ENCODE data around the gene NCEH1.
"Not testable (repeated sequence)": the region's sequence is repeated elsewhere in the genome, so short reads cannot be mapped to it uniquely, and the experiment has no call there.

NCEH1 gene

GRCh38 chr3:172608575-172608974, 102.3 kb downstream of the NCEH1 start:
- DNase-seq, result no peak

- peak; percentile 15 for DNase-seq
Measured at GRCh38 chr3:172607305-172608121, 103.4 kb downstream of the NCEH1 start.

- no peak for DNase-seq
Measured at GRCh38 chr3:172606021-172606420, 104.8 kb downstream of the NCEH1 start.

- DNase-seq, result no peak
Measured at GRCh38 chr3:172604895-172605646, 105.8 kb downstream of the NCEH1 start.

- no peak for DNase-seq
Measured at GRCh38 chr3:172601066-172601832, 109.6 kb downstream of the NCEH1 start.

- DNase-seq, result no peak
Measured at GRCh38 chr3:172600644-172601065, 110.2 kb downstream of the NCEH1 start.

GRCh38 chr3:172598904-172599303, 112.0 kb downstream of the NCEH1 start:
- DNase-seq, result no peak

GRCh38 chr3:172596394-172596706, 114.5 kb downstream of the NCEH1 start:
- no peak for DNase-seq

- no peak for DNase-seq
Measured at GRCh38 chr3:172595664-172596393, 115.0 kb downstream of the NCEH1 start.

- not testable (repeated sequence) for DNase-seq
Measured at GRCh38 chr3:172594900-172595663, 115.8 kb downstream of the NCEH1 start.

- DNase-seq, result no peak
Measured at GRCh38 chr3:172592898-172593669, 117.8 kb downstream of the NCEH1 start.

GRCh38 chr3:172591876-172592771, 118.7 kb downstream of the NCEH1 start:
- DNase-seq, result no peak

- DNase-seq, result no peak
Measured at GRCh38 chr3:172591125-172591605, 119.7 kb downstream of the NCEH1 start.

GRCh38 chr3:172586436-172586835, 124.4 kb downstream of the NCEH1 start:
- no peak for DNase-seq

- no peak for DNase-seq
Measured at GRCh38 chr3:172585954-172586353, 124.9 kb downstream of the NCEH1 start.

- DNase-seq, result no peak
Measured at GRCh38 chr3:172582712-172583111, 128.2 kb downstream of the NCEH1 start.

GRCh38 chr3:172581757-172582166, 129.1 kb downstream of the NCEH1 start:
- DNase-seq, result no peak

- DNase-seq, result no peak
Measured at GRCh38 chr3:172580680-172581401, 130.0 kb downstream of the NCEH1 start.
